Upper lobe of left lung (tissue), 6 donors: ENCODE results near the gene CRELD2. TPM values are rescaled to one million over a fixed set of nuclear protein-coding genes. Genes with fewer than 3 reads are reported as not detected.

Experiments used
- ATAC-seq, 2 donors: fragments of 200-7000 bp; cut with Tn5 transposase; one replicate each; pipeline ENCODE4 v1.9.1; 2022; ENCODE audit warnings: mild to moderate bottlenecking in 2 of 2, moderate library complexity in 2 of 2; ENCODE audit not compliant: low FRiP score in 2 of 2
- DNase-seq, 2 donors: peaks; one replicate each; pipeline ENCODE4 v3.0.0-alpha.2; 2019 to 2020
- H3K27ac ChIP-seq, 4 donors: fragments of 200-600 bp; sonication (generic); one replicate each; pipeline ENCODE4 v1.5.1; 2016 to 2019
- H3K27me3 ChIP-seq, 4 donors: fragments of 200-600 bp; sonication (generic); one replicate each; pipeline ENCODE4 v1.5.1; 2017 to 2019
- H3K36me3 ChIP-seq, 4 donors: fragments of 200-600 bp; sonication (generic); one replicate each; pipeline ENCODE4 v1.5.1; 2016 to 2019
- H3K4me1 ChIP-seq, 4 donors: fragments of 200-600 bp; sonication (generic); one replicate each; pipeline ENCODE4 v1.5.1; 2018 to 2019
- H3K4me3 ChIP-seq, 4 donors: fragments of 200-600 bp; sonication (generic); one replicate each; pipeline ENCODE4 v1.5.1; 2017 to 2019; ENCODE audit warnings: mild to moderate bottlenecking in 2 of 4, moderate library complexity in 1 of 4
- H3K9me3 ChIP-seq, 4 donors: fragments of 200-600 bp; sonication (generic); one replicate each; pipeline ENCODE4 v1.5.1; 2018 to 2019
- CTCF ChIP-seq, 6 experiments: fragments of 450-650 bp in 4 of 6; fragments of 200-600 bp in 2 of 6; sonication (generic) in 2 of 6; IDR thresholded peaks; one replicate each; pipeline ENCODE4 v1.5.1; 2016 to 2019; ENCODE audit warnings: antibody characterized with exemption in 6 of 6
- EP300 ChIP-seq, 4 donors: sonication (generic); formaldehyde crosslinking; IDR thresholded peaks; one replicate each; pipeline ENCODE4 v1.5.1; 2017; ENCODE audit warnings: antibody characterized with exemption in 4 of 4, control low read depth in 2 of 4
- POLR2A ChIP-seq, 4 donors: fragments of 450-650 bp; IDR thresholded peaks; one replicate each; pipeline ENCODE4 v1.5.1; 2016 to 2017; ENCODE audit warnings: antibody characterized with exemption in 4 of 4, mild to moderate bottlenecking in 2 of 4
- POLR2AphosphoS5 ChIP-seq, 2 donors: sonication (generic); formaldehyde crosslinking; IDR thresholded peaks; one replicate each; pipeline ENCODE4 v1.5.1; 2017; ENCODE audit warnings: antibody characterized with exemption in 2 of 2
- WGBS, 2 donors: methylation state at CpG; one replicate each; pipeline ENCODE4 v1.1.5; 2017 to 2018; 5-methylcytosine and 5-hydroxymethylcytosine counted together
- total RNA-seq, 6 donors: library from RNA; depleted of rRNA in 4 of 6; stranded (reverse); fragments of >200 nt in 4 of 6; gene quantifications; one replicate each; pipeline versions ENCODE4 v1.1.0 to v1.2.1, GENCODE V29; 2016 to 2021
- donor health status: DM: no; HTN: no; CAD: no; lungs with moderate emphysema.
- donor health status: DM: no; HTN: yes; CAD: no; lungs with severe emphysema.

CRELD2 gene
- total RNA-seq, 6 donors from 2014 or later: 31.2 to 72.6 (median 46.9) TPM

DNA sequence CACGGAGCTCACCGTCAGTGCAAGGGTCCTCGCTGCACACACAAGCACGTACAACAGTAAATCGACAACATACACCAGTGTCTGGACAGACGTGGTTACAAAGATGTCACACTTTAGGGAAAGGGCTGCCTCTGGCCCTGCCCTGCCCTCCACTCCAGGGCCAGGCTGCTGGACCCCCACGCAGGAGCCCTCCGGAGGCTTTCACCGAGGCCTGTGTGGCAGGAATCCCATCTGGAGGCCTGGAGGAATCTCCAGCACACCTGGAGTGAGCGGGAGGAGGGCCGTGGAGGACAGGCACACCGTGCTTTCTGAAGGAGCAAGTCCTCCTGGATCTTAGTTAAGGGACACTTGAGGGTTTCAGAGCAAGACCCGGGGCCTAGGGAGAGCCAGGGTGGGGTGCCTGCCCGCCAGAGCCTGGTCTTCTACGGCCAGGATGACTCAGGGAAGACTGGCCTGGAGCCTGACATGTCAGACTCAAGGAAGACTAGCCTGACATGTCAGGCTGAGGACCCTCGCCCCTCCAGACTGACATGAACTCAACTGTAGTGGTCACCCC is 40.0 kb downstream of the CRELD2 start:
- WGBS, 2 donors: 82 to 87% methylated on average over 9 to 16 of the region's 16 CpGs
- Histone ChIP-seq H3K4me3 (peak overlapping the region in 1 of 4 donors; percentile 98), H3K27ac (peak overlapping the region; percentile 95 to 98 (median 96)), H3K4me1 (peaks cover 62 to 72% (median 65%) of the 10 kb centered on the region in 4 donors), H3K9me3 (no peaks in the 10 kb centered on the region), H3K27me3 (no peaks in the 10 kb centered on the region), H3K36me3 (peaks cover 8 to 20% (median 18%) of the 10 kb centered on the region in 4 donors)
- ATAC-seq: no peak
- peak in 1 of 2 donors; percentile 26 for DNase-seq
- TF ChIP-seq CTCF (IDR thresholded peaks at IDR 0.05): no peak
- TF ChIP-seq POLR2A (IDR thresholded peaks at IDR 0.05): no peak
- no peak for TF ChIP-seq POLR2AphosphoS5 (IDR thresholded peaks at IDR 0.05)
- no peak for TF ChIP-seq EP300 (IDR thresholded peaks at IDR 0.05)

DNA sequence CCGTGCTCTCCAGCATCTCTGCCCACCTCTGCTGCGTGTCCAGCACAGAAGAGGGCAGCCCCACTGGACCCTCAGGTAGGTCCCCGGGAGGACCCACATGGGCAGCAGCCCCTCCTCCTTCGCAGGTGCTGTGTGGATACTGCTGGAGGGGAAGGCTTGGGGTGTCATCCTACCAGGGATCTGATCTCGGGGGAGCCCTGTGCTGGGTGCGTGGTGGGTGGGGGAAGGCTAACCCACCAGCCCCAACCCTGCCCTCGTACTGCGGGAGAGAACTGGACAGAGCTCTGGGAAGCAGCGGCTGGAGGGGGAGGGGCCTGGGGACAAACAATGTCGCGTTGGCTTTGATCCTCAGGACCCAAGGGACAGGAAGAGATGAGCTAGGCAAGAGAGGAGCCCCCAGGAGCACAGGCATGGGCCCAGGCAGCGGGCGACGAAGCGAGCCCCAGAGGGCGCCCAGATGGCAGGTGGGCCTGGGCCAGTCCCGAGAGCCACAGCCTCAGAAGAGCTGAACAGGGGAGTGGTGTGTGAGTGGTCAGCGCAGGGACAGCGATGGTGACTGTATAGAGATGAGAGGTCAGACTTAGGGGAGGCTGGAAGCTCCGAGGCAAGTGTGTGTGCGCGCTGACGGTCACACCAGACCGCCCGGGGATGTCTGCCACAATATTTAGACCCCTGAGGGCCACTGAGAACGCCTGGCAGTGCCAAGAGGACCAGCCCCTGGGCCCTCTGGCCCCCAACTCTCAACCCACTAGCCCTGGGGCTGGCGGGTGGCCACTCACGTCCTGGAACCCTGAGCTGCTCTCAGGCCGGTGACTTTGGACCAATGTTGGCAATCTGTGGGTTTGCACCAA is 40.7 kb downstream of the CRELD2 start:
- H3K4me1 ChIP-seq: peaks cover 62 to 72% (median 65%) of the 10 kb centered on the region in 4 donors
- no peaks in the 10 kb centered on the region for H3K27me3 ChIP-seq
- H3K27ac ChIP-seq: peak overlapping the region; percentile 95 to 98 (median 96)
- WGBS, 2 donors: 52 to 56% methylated on average over 17 to 29 of the region's 29 CpGs
- ATAC-seq (no peak), DNase-seq (peak; percentile 34 to 81)
- no peak for TF ChIP-seq POLR2A (IDR thresholded peaks at IDR 0.05)
- no peak for TF ChIP-seq CTCF (IDR thresholded peaks at IDR 0.05)
- no peak for TF ChIP-seq POLR2AphosphoS5 (IDR thresholded peaks at IDR 0.05)
- no peak for TF ChIP-seq EP300 (IDR thresholded peaks at IDR 0.05)
- peak overlapping the region; percentile 79 to 98 (median 93) for H3K4me3 ChIP-seq
- no peaks in the 10 kb centered on the region for H3K9me3 ChIP-seq
- H3K36me3 ChIP-seq: peaks cover 16 to 27% (median 25%) of the 10 kb centered on the region in 4 donors

DNA sequence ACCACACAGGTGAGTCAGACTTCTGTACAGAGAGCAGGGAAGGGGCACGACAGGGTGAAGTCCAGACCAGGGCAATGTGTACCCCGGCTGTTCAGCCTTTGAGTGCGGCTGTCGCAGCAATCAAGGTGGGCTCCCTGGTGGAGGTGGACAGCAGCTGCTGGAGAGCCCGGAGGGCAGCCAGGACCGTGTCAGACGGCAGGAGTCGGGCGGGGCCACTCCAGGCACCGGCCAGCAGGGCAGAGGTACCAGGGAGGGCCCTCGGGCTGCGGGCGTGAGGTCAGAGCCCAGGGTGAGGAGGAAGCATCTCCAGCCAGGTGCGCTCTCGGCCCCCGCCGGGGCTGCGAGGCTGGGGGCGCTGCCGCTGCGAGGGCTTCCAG is 41.3 kb downstream of the CRELD2 start:
- TF ChIP-seq CTCF (IDR thresholded peaks at IDR 0.05) (peak in 2 of 6 experiments; percentile 56 to 58), EP300 (IDR thresholded peaks at IDR 0.05) (no peak)
- H3K4me3 ChIP-seq: peak overlapping the region; percentile 79 to 98 (median 93)
- DNase-seq: peak in 1 of 2 donors; percentile 68
- peaks cover 17 to 33% (median 31%) of the 10 kb centered on the region in 4 donors for H3K36me3 ChIP-seq
- 19 to 33% methylated on average over 2 to 4 of the region's 21 CpGs for WGBS, 2 donors
- H3K4me1 ChIP-seq: peaks cover 62 to 72% (median 65%) of the 10 kb centered on the region in 4 donors
- H3K27ac ChIP-seq: peak overlapping the region; percentile 95 to 98 (median 96)
- ATAC-seq: peak; percentile 11 to 21
- H3K9me3 ChIP-seq: no peaks in the 10 kb centered on the region
- no peaks in the 10 kb centered on the region for H3K27me3 ChIP-seq

GRCh38 chr22:49960159-49961004 is 41.9 kb downstream of the CRELD2 start, which contains the start of gene PIM3:
Gene PIM3, plus strand, starts transcription at chr22:49960772. Its CDS starts 176 bp downstream, at chr22:49960948.
- Histone ChIP-seq H3K4me3 (peak within 1 kb of the TSS; percentile 88 to 98 (median 94)), H3K36me3 (peaks cover 17 to 40% (median 36%) of the 10 kb centered on the region in 4 donors), H3K27me3 (no peaks in the 10 kb centered on the region), H3K4me1 (peaks cover 62 to 72% (median 65%) of the 10 kb centered on the region in 4 donors), H3K9me3 (no peaks in the 10 kb centered on the region), H3K27ac (peak within 1 kb of the TSS; percentile 95 to 98 (median 96))
- DNase-seq: peak; percentile 95 to 98
- 0% methylated on average over 15 to 17 of the region's 137 CpGs for WGBS, 2 donors
- peak; percentile 89 to 93 for ATAC-seq
- peak; percentile 94 to 97 for TF ChIP-seq POLR2AphosphoS5 (IDR thresholded peaks at IDR 0.05)
- TF ChIP-seq CTCF (IDR thresholded peaks at IDR 0.05): peak in 3 of 6 experiments; percentile 29 to 39 (median 36)
- TF ChIP-seq POLR2A (IDR thresholded peaks at IDR 0.05): peak; percentile 67 to 97 (median 82)
- peak in 1 of 4 donors; percentile 19 for TF ChIP-seq EP300 (IDR thresholded peaks at IDR 0.05)
